Measurements from ENCODE around the gene NRN1. TPM values are rescaled to one million over a fixed set of nuclear protein-coding genes. Genes with fewer than 3 reads are reported as not detected.

The NRN1 gene
- total and polyA plus RNA-seq, 2 donors from 2014 or later: 6.4 to 8.5 TPM

DNA sequence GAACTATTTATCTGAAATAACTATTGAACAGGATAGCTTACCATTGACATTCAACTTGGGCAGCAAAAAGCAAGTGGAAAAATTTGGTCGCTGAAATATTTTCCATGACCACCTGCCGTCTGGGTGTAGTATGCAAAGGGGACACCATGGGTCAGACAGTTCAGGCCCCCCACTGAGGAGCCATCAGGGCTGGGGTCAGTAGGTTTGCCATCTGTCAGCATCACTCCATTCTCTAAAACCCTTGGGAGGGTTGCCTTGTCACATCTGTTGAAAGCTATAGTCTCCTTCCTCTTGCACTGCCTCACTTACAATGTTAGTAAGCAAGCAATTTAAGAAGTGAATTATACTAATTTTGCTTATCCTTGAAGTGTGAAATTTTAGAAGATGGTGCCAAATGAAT, 44.9 kb downstream of the NRN1 start:
- intact Hi-C loops (cut with DNase I): no loop called here
- DNase-seq (no peak), FAIRE-seq (no peak)
- no peak overlapping the region for H3K27ac ChIP-seq (ENCODE audit: low read depth in 2 of 2, low read length in 2 of 2)
- no peaks in the 10 kb centered on the region for H3K36me3 ChIP-seq (ENCODE audit: control insufficient read depth in 2 of 3, insufficient read depth in 3 of 3, low read length in 3 of 3)
- no peaks in the 10 kb centered on the region for H3K27me3 ChIP-seq (ENCODE audit: control insufficient read depth, insufficient read depth, low read length)
- H3K9ac ChIP-seq (ENCODE audit: low read length in 3 of 3): no peak overlapping the region
- TF ChIP-seq, protein P1, sequence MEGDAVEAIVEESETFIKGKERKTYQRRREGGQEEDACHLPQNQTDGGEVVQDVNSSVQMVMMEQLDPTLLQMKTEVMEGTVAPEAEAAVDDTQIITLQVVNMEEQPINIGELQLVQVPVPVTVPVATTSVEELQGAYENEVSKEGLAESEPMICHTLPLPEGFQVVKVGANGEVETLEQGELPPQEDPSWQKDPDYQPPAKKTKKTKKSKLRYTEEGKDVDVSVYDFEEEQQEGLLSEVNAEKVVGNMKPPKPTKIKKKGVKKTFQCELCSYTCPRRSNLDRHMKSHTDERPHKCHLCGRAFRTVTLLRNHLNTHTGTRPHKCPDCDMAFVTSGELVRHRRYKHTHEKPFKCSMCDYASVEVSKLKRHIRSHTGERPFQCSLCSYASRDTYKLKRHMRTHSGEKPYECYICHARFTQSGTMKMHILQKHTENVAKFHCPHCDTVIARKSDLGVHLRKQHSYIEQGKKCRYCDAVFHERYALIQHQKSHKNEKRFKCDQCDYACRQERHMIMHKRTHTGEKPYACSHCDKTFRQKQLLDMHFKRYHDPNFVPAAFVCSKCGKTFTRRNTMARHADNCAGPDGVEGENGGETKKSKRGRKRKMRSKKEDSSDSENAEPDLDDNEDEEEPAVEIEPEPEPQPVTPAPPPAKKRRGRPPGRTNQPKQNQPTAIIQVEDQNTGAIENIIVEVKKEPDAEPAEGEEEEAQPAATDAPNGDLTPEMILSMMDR (IDR thresholded peaks at IDR 0.05; ENCODE audit: borderline replicate concordance, extremely low read depth, insufficient read depth): no peak
- no peak overlapping the region for H3K4me3 ChIP-seq (ENCODE audit: low read length in 3 of 3)
- no peaks in the 10 kb centered on the region for H3K9me3 ChIP-seq (ENCODE audit: control insufficient read depth in 2 of 3, insufficient read depth in 1 of 3, low read length in 3 of 3)
- H3K4me1 ChIP-seq (ENCODE audit: control insufficient read depth in 2 of 3, insufficient read depth in 2 of 3, low read depth in 1 of 3, low read length in 3 of 3): no peaks in the 10 kb centered on the region

DNA sequence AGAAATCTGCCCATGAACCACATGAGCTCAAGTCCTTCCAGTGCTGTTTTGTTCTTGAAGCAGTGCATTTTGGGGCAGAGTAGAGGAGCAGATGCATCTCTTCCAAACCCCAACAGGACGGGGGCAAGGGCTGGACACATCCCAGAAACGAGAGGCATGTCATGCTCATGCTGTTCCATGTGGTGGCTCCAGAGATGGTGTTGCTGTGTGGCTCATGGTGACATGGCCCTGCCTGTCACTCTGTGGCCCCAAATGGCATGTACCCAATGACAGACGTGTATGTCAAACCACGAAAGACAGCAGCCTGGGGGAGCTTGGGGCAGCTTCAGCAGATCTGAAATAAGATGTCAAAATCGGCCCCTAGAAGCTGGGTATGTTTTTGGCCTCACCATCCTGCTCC, 46.3 kb downstream of the NRN1 start:
- Histone ChIP-seq H3K9ac (ENCODE audit: low read length in 3 of 3) (no peak overlapping the region), H3K4me3 (ENCODE audit: low read length in 3 of 3) (no peak overlapping the region), H3K4me1 (ENCODE audit: control insufficient read depth in 2 of 3, insufficient read depth in 2 of 3, low read depth in 1 of 3, low read length in 3 of 3) (no peaks in the 10 kb centered on the region), H3K27ac (ENCODE audit: low read depth in 2 of 2, low read length in 2 of 2) (no peak overlapping the region), H3K36me3 (ENCODE audit: control insufficient read depth in 2 of 3, insufficient read depth in 3 of 3, low read length in 3 of 3) (no peaks in the 10 kb centered on the region), H3K9me3 (ENCODE audit: control insufficient read depth in 2 of 3, insufficient read depth in 1 of 3, low read length in 3 of 3) (no peaks in the 10 kb centered on the region), H3K27me3 (ENCODE audit: control insufficient read depth, insufficient read depth, low read length) (no peaks in the 10 kb centered on the region)
- TF ChIP-seq, protein P1 (IDR thresholded peaks at IDR 0.05; ENCODE audit: borderline replicate concordance, extremely low read depth, insufficient read depth): no peak
- no peak for DNase-seq
- FAIRE-seq: no peak
- intact Hi-C loops (cut with DNase I): no loop called here

DNA sequence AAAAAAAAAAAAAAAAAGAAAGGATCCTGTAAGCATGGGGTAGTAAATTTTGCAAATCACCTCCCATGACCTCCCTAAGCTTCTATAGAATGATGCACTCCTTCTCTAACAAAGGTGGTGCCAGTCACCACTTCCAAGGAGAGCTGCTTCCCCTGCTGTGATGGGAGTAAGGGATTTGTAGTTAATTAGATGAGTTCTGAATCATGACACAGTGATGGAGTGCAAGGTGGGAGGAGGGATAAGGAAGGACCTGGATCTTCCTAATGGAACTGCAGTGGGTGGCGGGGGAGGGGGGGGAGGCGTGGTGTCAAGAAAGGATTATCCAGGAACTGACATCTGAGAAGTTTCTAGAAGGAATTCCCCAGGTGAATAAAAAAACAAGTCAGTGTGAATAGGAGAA, 47.8 kb downstream of the NRN1 start:
- no peak for FAIRE-seq
- H3K9me3 ChIP-seq (ENCODE audit: control insufficient read depth in 2 of 3, insufficient read depth in 1 of 3, low read length in 3 of 3): no peaks in the 10 kb centered on the region
- H3K36me3 ChIP-seq (ENCODE audit: control insufficient read depth in 2 of 3, insufficient read depth in 3 of 3, low read length in 3 of 3): no peaks in the 10 kb centered on the region
- TF ChIP-seq, protein P1 (IDR thresholded peaks at IDR 0.05; ENCODE audit: borderline replicate concordance, extremely low read depth, insufficient read depth): no peak
- H3K27ac ChIP-seq (ENCODE audit: low read depth in 2 of 2, low read length in 2 of 2): no peak overlapping the region
- peak in 2 of 5 donors; percentile 10 to 29 for DNase-seq
- no peaks in the 10 kb centered on the region for H3K27me3 ChIP-seq (ENCODE audit: control insufficient read depth, insufficient read depth, low read length)
- no peak overlapping the region for H3K4me3 ChIP-seq (ENCODE audit: low read length in 3 of 3)
- no peak overlapping the region for H3K9ac ChIP-seq (ENCODE audit: low read length in 3 of 3)
- no peaks in the 10 kb centered on the region for H3K4me1 ChIP-seq (ENCODE audit: control insufficient read depth in 2 of 3, insufficient read depth in 2 of 3, low read depth in 1 of 3, low read length in 3 of 3)
- intact Hi-C loops (cut with DNase I): no loop called here

DNA sequence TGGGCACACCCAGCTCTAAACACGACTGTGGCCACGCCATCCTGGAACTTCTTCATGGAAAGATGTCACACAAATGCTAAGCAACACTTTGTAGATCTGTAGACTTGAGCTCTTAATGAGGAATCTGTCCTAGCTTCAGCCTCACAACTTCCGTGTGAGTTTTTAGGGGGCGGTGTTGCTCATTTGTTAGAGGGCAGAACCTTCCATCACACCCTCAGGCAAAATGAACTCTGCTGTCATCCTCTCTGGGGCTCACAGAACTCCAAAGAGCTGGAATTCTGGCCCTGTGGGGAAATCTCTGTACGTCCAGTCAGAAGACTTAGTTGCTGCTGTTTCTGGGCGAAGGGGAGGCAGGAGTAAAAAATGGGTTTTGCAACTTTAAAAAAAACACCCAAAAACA, 49.8 kb downstream of the NRN1 start:
- intact Hi-C loops (cut with DNase I): no loop called here
- Histone ChIP-seq H3K4me3 (ENCODE audit: low read length in 3 of 3) (no peak overlapping the region), H3K36me3 (ENCODE audit: control insufficient read depth in 2 of 3, insufficient read depth in 3 of 3, low read length in 3 of 3) (no peaks in the 10 kb centered on the region), H3K9me3 (ENCODE audit: control insufficient read depth in 2 of 3, insufficient read depth in 1 of 3, low read length in 3 of 3) (no peaks in the 10 kb centered on the region), H3K4me1 (ENCODE audit: control insufficient read depth in 2 of 3, insufficient read depth in 2 of 3, low read depth in 1 of 3, low read length in 3 of 3) (no peaks in the 10 kb centered on the region), H3K27ac (ENCODE audit: low read depth in 2 of 2, low read length in 2 of 2) (no peak overlapping the region), H3K27me3 (ENCODE audit: control insufficient read depth, insufficient read depth, low read length) (no peaks in the 10 kb centered on the region), H3K9ac (ENCODE audit: low read length in 3 of 3) (no peak overlapping the region)
- TF ChIP-seq, protein P1 (IDR thresholded peaks at IDR 0.05; ENCODE audit: borderline replicate concordance, extremely low read depth, insufficient read depth): no peak
- no peak for FAIRE-seq
- DNase-seq: no peak

Data from kidney (tissue), 14 donors.